Endothelial cell of umbilical vein (primary cell): ENCODE results near the gene RNF227.

Experiments used
- CTCF ChIP-seq, 2 donors: IDR thresholded peaks; 1 replicate in 1 of 2; 2 replicates in 1 of 2; pipeline ENCODE4 v1.5.1; 2011; ENCODE audit warnings: low read length in 2 of 2, mild to moderate bottlenecking in 2 of 2, moderate library complexity in 2 of 2, control low read depth in 1 of 2, inconsistent platforms in 1 of 2, low read depth in 1 of 2; ENCODE audit not compliant: insufficient read depth in 1 of 2; ENCODE audit errors: extremely low read depth in 1 of 2
- EZH2 ChIP-seq: IDR thresholded peaks from 2 replicates; pipeline ENCODE4 v1.6.1; 2012; ENCODE audit warnings: borderline replicate concordance, low read depth, mild to moderate bottlenecking, moderate library complexity, low read length, inconsistent platforms; ENCODE audit not compliant: severe bottlenecking
- GATA2 ChIP-seq: IDR thresholded peaks from 2 replicates; pipeline ENCODE4 v1.7.0; 2011; ENCODE audit warnings: low read depth, mild to moderate bottlenecking, moderate library complexity, mixed read lengths, low read length; ENCODE audit not compliant: insufficient read length, insufficient read depth
- MYC ChIP-seq: IDR thresholded peaks from one replicate; pipeline ENCODE4 v1.6.1; 2011; ENCODE audit warnings: mild to moderate bottlenecking, low read depth, low read length
- POLR2A ChIP-seq: IDR thresholded peaks from 2 replicates; pipeline ENCODE4 v1.6.1; 2012; ENCODE audit warnings: low read depth, mild to moderate bottlenecking, control low read depth, low read length
- POLR2AphosphoS5 ChIP-seq: IDR thresholded peaks from 2 replicates; pipeline ENCODE4 v1.6.1; 2012; ENCODE audit warnings: low read depth, mild to moderate bottlenecking, control low read depth, low read length, moderate library complexity; ENCODE audit not compliant: insufficient read depth

- TF ChIP-seq CTCF (IDR thresholded peaks at IDR 0.05; ENCODE audit: extremely low read depth in 1 of 2, insufficient read depth in 1 of 2, low read depth in 1 of 2, low read length in 2 of 2) (no peak), EZH2 (no peak), GATA2 (no peak), POLR2AphosphoS5 (no peak), MYC (no peak), POLR2A (no peak)
Observed at GRCh38 chr17:7883781-7884386, 32.2 kb downstream of the RNF227 start.
